ENCODE results near the gene LHFPL4.
A peak's percentile ranks its signal among the peaks of the same experiment; 100 is the strongest.

The LHFPL4 gene

DNA sequence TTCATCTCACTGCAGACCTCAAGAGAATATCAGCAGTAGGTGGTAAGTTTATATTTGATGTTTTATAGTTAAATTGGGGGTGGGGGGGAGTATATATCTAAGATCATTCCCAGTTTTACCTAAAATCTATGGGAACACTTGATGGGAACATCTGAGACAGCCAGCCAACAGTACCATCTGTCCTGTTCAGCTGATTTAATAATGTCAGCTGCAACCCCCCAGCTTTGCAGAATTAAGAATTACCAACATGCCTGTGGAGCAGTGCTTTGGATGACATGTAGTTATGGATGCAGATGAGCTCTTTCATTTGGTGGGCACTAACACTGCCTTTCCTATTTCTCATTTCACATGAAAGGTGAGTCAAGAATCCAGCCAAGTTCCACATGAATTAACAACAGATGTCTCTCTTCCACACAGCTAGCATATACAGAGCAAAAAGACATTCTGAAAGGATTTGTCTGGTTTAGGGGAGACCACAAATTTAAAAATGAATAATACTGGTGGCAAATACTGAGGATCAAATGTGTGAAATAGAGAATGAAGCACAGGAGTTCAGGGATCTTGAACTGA is 80.0 kb downstream of the LHFPL4 start:
- no peak for DNase-seq (ENCODE audit: low read depth in 3 of 3)

DNA sequence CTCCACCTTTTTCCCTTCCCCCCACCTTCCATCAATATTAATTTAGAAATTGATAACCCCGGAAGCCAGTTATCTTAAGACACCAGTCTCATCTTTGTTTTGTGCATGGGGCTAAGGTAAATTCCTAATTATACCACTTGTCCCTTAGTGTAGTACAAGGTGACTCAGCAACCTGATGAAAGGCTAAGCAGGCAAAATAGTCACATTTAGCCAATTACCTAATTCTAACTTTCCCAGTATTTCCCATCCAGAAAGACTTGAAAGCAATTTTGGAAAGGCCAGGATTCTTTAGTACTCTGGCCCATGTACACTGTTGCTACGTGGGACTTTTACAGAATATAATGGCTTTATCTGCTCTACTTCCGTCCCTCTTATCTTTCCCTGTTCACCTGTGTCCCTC is 83.6 kb downstream of the LHFPL4 start:
- no peak for DNase-seq (ENCODE audit: low read depth in 3 of 3)

DNA sequence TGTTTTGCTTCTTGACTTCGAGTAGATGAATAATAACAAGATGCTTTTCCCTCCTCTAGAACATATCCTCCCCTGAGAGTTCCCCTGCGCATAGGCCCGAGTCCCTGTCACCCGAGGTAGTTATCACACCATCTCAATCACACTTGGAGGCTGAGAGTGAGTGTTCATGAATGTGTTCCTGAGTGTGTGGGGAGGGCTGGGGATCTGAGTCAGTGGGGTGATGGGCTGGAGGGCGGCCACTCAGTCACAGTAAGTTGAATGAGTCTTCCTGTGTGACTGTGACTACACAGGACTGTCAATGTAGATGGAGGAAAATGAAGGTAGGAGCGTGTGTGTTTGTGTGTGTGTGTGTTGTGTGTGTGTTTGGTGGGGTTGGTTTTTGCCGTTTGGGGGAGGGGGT is 85.2 kb downstream of the LHFPL4 start:
- DNase-seq (ENCODE audit: low read depth in 3 of 3) = peak in 2 of 3 donors; percentile 9 to 19

DNA sequence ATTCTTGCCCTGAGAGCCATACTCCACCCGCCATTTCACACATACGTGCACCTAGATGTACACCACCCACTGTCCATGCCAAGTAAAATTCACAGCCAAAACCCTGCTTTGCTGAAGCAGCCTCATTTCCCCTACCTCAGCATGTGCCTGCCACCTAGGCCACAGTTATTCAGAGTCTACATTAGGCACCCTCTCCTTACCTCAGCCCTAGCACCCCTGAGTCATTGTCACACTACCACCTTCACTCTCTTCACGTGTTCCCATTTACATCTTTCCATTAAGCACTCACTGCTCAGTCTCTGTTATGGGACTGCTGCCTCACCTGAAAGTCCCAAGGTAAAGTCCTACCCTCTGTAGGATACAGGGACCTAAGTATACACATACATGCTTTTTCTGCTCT is 86.2 kb downstream of the LHFPL4 start:
- DNase-seq (ENCODE audit: low read depth in 3 of 3) = no peak

DNA sequence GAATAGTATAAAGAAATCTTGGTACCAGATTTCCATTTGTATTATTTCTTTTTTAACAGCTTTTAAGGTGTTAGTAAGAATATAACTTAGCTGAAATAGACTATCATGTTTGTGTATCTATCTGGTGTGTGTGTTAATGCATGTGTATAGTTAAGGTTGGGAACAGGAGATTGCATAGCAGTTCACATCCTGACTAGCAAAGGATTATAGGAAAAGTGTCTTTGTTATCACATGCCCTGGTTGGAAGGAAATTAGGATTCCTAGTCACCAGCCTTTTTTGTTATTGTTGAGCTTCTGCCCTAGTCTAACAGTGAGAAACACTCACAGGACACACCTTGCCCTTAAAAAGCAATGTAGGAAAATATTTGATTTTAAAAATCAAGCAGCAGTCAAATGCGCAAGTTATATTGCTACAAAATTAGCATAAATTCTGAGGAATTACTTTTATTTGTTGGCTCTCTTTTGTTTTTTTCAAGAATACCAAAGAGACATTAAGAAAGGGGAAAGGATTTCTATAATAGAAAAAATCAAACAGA is 98.0 kb downstream of the LHFPL4 start:
- no peak for DNase-seq (ENCODE audit: low read depth in 3 of 3)

DNA sequence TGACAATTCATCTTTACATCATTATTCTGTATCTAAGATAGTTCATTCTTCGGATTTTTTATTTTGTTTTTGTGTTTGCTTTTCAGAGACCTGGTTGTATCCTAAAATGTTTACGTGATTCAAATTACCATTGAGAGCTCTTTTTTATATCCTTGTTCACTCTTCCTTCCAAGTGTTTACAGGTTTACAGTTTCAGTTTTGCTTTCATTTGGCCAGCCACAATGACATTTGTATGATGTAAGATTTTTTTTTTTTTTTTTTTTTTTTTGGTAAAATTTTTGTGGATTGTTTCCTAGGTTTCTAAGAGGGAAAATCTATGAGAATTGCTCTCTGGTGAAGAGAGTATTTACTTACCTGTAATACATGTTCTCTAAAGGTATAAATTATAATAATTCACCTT is 101.2 kb downstream of the LHFPL4 start:
- DNase-seq (ENCODE audit: low read depth in 3 of 3) = no peak

DNA sequence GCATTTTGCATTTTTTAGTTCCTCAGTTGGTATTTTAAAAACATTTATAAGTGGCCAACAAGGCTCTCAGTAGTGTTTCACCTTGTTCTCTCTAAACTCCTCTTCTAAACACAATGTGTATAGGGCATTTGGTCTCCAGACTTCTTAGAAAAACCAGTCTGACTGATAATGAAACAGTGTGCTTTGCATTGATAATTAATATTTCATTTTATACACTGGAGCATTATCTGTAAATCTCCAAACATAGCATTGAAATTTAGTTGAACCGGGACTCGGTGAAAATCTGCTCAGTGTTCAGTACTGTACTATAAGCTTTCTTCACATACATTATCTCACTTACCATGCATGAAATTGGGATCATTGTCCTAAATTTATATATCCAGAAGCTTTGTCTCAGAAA is 102.6 kb downstream of the LHFPL4 start:
- DNase-seq (ENCODE audit: low read depth in 3 of 3) = no peak

DNA sequence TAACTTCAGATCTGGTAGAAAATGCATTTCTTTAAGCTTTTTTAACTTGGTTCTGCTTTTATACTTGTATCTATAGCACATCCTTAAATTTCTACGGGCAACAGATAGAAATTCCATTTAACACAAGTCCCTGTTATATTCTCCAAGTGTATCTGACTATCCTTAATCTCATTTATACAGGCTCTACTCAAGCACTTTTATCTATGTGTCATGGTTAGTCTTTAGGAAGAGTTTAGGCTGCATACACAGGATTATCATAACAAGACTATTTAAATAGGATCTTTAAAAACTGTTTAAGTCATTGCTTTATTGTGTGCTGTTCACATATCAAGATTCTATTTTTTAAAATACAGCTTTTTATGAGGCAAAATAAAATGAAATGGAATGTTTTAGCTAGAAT is 103.5 kb downstream of the LHFPL4 start:
- DNase-seq (ENCODE audit: low read depth in 3 of 3) = no peak

DNA sequence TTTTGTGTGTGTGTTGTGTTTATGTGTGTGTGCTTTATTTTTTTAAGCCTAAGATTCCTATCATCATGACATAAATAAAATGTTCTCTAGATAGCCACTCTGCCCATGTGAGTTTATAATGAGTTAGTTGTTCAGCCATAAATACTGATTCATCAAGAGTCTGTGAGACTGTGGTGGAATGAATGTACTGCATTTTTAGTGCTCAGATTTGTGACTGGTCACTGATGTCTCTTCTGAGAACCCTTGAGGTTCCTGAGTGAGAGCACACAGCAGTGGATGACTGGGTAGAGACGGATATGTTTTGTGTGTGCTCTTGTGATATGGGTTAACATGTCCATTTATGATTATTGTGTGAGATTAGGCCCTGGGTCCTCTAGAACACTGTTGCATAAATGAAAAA is 105.0 kb downstream of the LHFPL4 start:
- DNase-seq (ENCODE audit: low read depth in 3 of 3) = no peak
